HepG2 (cell line): ENCODE measurements around the gene FURIN. TPM values are rescaled to one million over a fixed set of nuclear protein-coding genes. Genes with fewer than 3 reads are reported as not detected.

Experiments used
- ATAC-seq: fragments of 200-7000 bp; cut with Tn5 transposase; 3 replicates; pipeline ENCODE4 v1.9.1; 2020; ENCODE audit warnings: mild to moderate bottlenecking, moderate library complexity
- BruUV-seq: library from RNA; stranded (reverse); fragments of 400-500 nt; replicated peaks from 2 replicates; lab custom pipeline; 2021; lab: Mats Ljungman, UMichigan
- CTCF ChIA-PET: fragments of 300-600 bp; formaldehyde crosslinking; extraction: SDS; loops from one replicate; lab custom pipeline; 2021; ENCODE audit warnings: low total read pairs, inconsistent platforms, low intra/inter-chr PET ratio; lab: Yijun Ruan, JAX
- POLR2A ChIA-PET: fragments of 350-600 bp; sonication (Branson Sonifier 250); formaldehyde crosslinking; loops from one replicate; lab custom pipeline; 2020; ENCODE audit warnings: antibody characterized with exemption, inconsistent platforms; lab: Yijun Ruan, JAX
- DNase-seq: peaks from one replicate; pipeline ENCODE4 v3.0.0-alpha.2; 2015; ENCODE audit warnings: low spot score
- FAIRE-seq: peaks from 3 replicates; lab custom pipeline; 2011; peaks lifted over from hg19 to GRCh38; lab: Jason Lieb, UNC
- H2AFZ ChIP-seq: one replicate; pipeline ENCODE4 v1.6.1; 2011; ENCODE audit warnings: low read length, inconsistent platforms
- H3K27ac ChIP-seq: fragments of 300-600 bp; 3 replicates; pipeline ENCODE4 v1.8.0; 2011; ENCODE audit warnings: mixed run types, mild to moderate bottlenecking, mixed read lengths, low read length, inconsistent platforms; ENCODE audit not compliant: insufficient read depth; ENCODE audit errors: extremely low read length
- H3K27me3 ChIP-seq, 2 experiments: fragments of 200-600 bp in 1 of 2; 2 replicates in 1 of 2; 3 replicates in 1 of 2; pipeline versions ENCODE4 v1.6.0 to v1.8.0; 2011; ENCODE audit warnings: low read length in 2 of 2, mild to moderate bottlenecking in 2 of 2, moderate library complexity in 2 of 2, inconsistent platforms in 1 of 2; ENCODE audit not compliant: insufficient read depth in 2 of 2, control insufficient read depth in 1 of 2
- H3K36me3 ChIP-seq, 2 experiments: fragments of 200-600 bp in 1 of 2; replicated peaks in 1 of 2; 2 replicates in 1 of 2; 3 replicates in 1 of 2; pipeline versions ENCODE4 v1.5.1 to v1.8.0; 2011; ENCODE audit warnings: low read length in 2 of 2, inconsistent platforms in 1 of 2; ENCODE audit not compliant: insufficient read depth in 2 of 2, control insufficient read depth in 1 of 2
- H3K4me1 ChIP-seq: 2 replicates; pipeline ENCODE4 v1.5.1; 2012; ENCODE audit warnings: low read length, inconsistent platforms; ENCODE audit not compliant: insufficient read depth
- H3K4me2 ChIP-seq: 2 replicates; pipeline ENCODE4 v1.6.0; 2011; ENCODE audit warnings: low read depth, low read length, inconsistent platforms
- H3K4me3 ChIP-seq, 3 experiments: fragments of 200-600 bp in 1 of 3; sonication (generic), shearing (Covaris generic) in 1 of 3; replicated peaks in 1 of 3; 2 replicates each; pipeline ENCODE4 v1.5.1; 2011 to 2016; ENCODE audit warnings: low read length in 3 of 3, inconsistent platforms in 2 of 3, low read depth in 2 of 3, mild to moderate bottlenecking in 2 of 3, control low read depth in 1 of 3, mixed read lengths in 1 of 3; ENCODE audit not compliant: insufficient read depth in 1 of 3
- H3K79me2 ChIP-seq: one replicate; pipeline ENCODE4 v1.6.1; 2011; ENCODE audit warnings: low read length, inconsistent platforms; ENCODE audit not compliant: insufficient read depth
- H3K9ac ChIP-seq: 2 replicates; pipeline ENCODE4 v1.6.0; 2011; ENCODE audit warnings: mild to moderate bottlenecking, low read depth, low read length, inconsistent platforms; ENCODE audit not compliant: insufficient read depth
- H3K9me3 ChIP-seq: 2 replicates; pipeline ENCODE4 v1.5.1; 2012; ENCODE audit warnings: mild to moderate bottlenecking, low read length
- H4K20me1 ChIP-seq: 2 replicates; pipeline ENCODE4 v1.6.0; 2011; ENCODE audit warnings: inconsistent platforms, mild to moderate bottlenecking, low read length, moderate library complexity; ENCODE audit not compliant: insufficient read depth
- GTF3A ChIP-seq: sonication (generic); formaldehyde crosslinking; conservative IDR thresholded peaks from 2 replicates; pipeline ENCODE4 v1.4.0; 2020; ENCODE audit warnings: mild to moderate bottlenecking, missing genetic modification reagents
- JUNB ChIP-seq: sonication (generic); formaldehyde crosslinking; IDR thresholded peaks from 2 replicates; pipeline ENCODE4 v1.8.0; 2022; ENCODE audit warnings: missing genetic modification reagents, mild to moderate bottlenecking, borderline replicate concordance
- KDM5A ChIP-seq: fragments of 200-600 bp; sonication (generic); IDR thresholded peaks from 2 replicates; pipeline ENCODE4 v1.7.0; 2018; ENCODE audit warnings: antibody characterized with exemption, mild to moderate bottlenecking, low read length, borderline replicate concordance
- PHB2 ChIP-seq: fragments of 450-650 bp; IDR thresholded peaks from 2 replicates; pipeline ENCODE4 v1.6.1; 2018; ENCODE audit not compliant: partially characterized antibody
- RBFOX2 ChIP-seq: fragments of 200-400 bp; formaldehyde crosslinking; IDR thresholded peaks from 2 replicates; pipeline ENCODE4 v1.6.1; 2017; ENCODE audit warnings: low read depth, mild to moderate bottlenecking, low read length
- SATB2 ChIP-seq: sonication (generic); formaldehyde crosslinking; IDR thresholded peaks from 2 replicates; pipeline ENCODE4 v1.5.0; 2020; ENCODE audit warnings: missing genetic modification reagents
- TBP ChIP-seq: sonication (generic); formaldehyde crosslinking; IDR thresholded peaks from 2 replicates; pipeline ENCODE4 v1.5.0; 2020; ENCODE audit warnings: missing genetic modification reagents
- TOE1 ChIP-seq: sonication (generic); formaldehyde crosslinking; IDR thresholded peaks from 2 replicates; pipeline ENCODE4 v1.4.0; 2020; ENCODE audit warnings: mild to moderate bottlenecking, missing genetic modification reagents
- ZBTB1 ChIP-seq: sonication (generic); formaldehyde crosslinking; IDR thresholded peaks from 2 replicates; pipeline ENCODE4 v1.4.0; 2020; ENCODE audit warnings: missing genetic modification reagents, borderline replicate concordance
- ZFP36L2 ChIP-seq: sonication (generic); formaldehyde crosslinking; IDR thresholded peaks from 2 replicates; pipeline ENCODE4 v1.4.0; 2020; ENCODE audit warnings: missing genetic modification reagents
- ZFP62 ChIP-seq: sonication (generic); formaldehyde crosslinking; IDR thresholded peaks from 2 replicates; pipeline ENCODE4 v1.4.0; 2020; ENCODE audit warnings: missing genetic modification reagents
- ZNF101 ChIP-seq: sonication (generic); formaldehyde crosslinking; IDR thresholded peaks from 2 replicates; pipeline ENCODE4 v1.4.0; 2020; ENCODE audit warnings: mild to moderate bottlenecking, low read depth, missing genetic modification reagents, borderline replicate concordance
- ZSCAN30 ChIP-seq: sonication (generic); formaldehyde crosslinking; IDR thresholded peaks from 2 replicates; pipeline ENCODE4 v1.5.0; 2020; ENCODE audit warnings: mild to moderate bottlenecking, missing genetic modification reagents
- WGBS: methylation state at CpG from one replicate; pipeline ENCODE4 v1.1.6; 2017; ENCODE audit warnings: low lambda C conversion rate; 5-methylcytosine and 5-hydroxymethylcytosine counted together
- in situ Hi-C: cut with HindIII; loops from 2 replicates; pipeline ENCODE4 v1.10.0; 2017; ENCODE audit warnings: low pct_unique_long_range_greater_than_20kb; ENCODE audit not compliant: extremely low pct_ligation_motif_present
- intact Hi-C: fragments of 100-400 bp; cut with micrococcal nuclease; formaldehyde crosslinking; loops from one replicate; pipeline ENCODE4 v1.10.0; 2022; ENCODE audit not compliant: unreplicated experiment
- polyA plus RNA-seq, 8 experiments: library from polyadenylated mRNA; depleted of rRNA in 3 of 8; stranded (reverse) in 7 of 8; unstranded in 1 of 8; fragments of >200 nt; fragmentation: Illumina TruSeq in 4 of 8; extraction: Trizol in 4 of 8; gene quantifications; 2 replicates each; pipeline versions ENCODE4 v1.2.1 to v1.2.3, GENCODE V29; 2011 to 2016; ENCODE audit warnings: low read depth in 4 of 8, missing spikeins in 1 of 8, mixed read lengths in 1 of 8; ENCODE audit not compliant: insufficient read depth in 1 of 8
- total RNA-seq, 5 experiments: library from RNA; depleted of rRNA; stranded (reverse); fragments of >200 nt; fragmentation: Illumina TruSeq; extraction: Trizol; gene quantifications; 2 replicates each; pipeline ENCODE4 v1.2.3, GENCODE V29; 2016; ENCODE audit warnings: low read depth in 1 of 5
- TF ChIP-seq, protein P1 (sequence below): sonication (generic); formaldehyde crosslinking; IDR thresholded peaks from 2 replicates; pipeline ENCODE4 v1.8.1; 2023; ENCODE audit warnings: mild to moderate bottlenecking, missing genetic modification reagents, borderline replicate concordance
- TF ChIP-seq, protein P2 (sequence below): sonication (generic); formaldehyde crosslinking; IDR thresholded peaks from 2 replicates; pipeline ENCODE4 v1.4.0; 2020; ENCODE audit warnings: mild to moderate bottlenecking, missing genetic modification reagents
- TF ChIP-seq, protein P3 (sequence below): sonication (generic); formaldehyde crosslinking; IDR thresholded peaks from 2 replicates; pipeline ENCODE4 v1.9.0; 2021; ENCODE audit warnings: missing genetic modification reagents, mild to moderate bottlenecking, borderline replicate concordance

FURIN gene
- total and polyA plus RNA-seq, 2 of the 13 experiments (the other 11 are each of a cell fraction or from before 2014, with no cell fraction given) = 15.2 to 17.4 TPM

DNA sequence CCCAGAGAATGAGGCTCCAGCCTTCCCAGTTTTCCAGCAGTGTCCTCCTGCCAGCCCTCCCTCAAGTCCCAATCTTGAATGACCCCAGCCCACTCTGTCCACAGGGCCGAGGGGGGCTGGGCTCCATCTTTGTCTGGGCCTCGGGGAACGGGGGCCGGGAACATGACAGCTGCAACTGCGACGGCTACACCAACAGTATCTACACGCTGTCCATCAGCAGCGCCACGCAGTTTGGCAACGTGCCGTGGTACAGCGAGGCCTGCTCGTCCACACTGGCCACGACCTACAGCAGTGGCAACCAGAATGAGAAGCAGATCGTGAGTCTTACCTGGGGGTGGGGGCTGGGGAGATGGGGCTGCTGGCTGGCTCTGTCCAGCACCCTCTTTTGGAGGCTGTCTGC lies 10.3 kb downstream of the FURIN start (continued):
- TF ChIP-seq ZBTB1 (CRISPR knock-in tag) (no peak), TOE1 (CRISPR knock-in tag) (no peak), GTF3A (CRISPR knock-in tag) (no peak), ZFP36L2 (CRISPR knock-in tag) (no peak), ZSCAN30 (no peak), SATB2 (CRISPR knock-in tag) (no peak), JUNB (CRISPR knock-in tag) (no peak), PHB2 (no peak), KDM5A (no peak)
- TF ChIP-seq, protein P1, sequence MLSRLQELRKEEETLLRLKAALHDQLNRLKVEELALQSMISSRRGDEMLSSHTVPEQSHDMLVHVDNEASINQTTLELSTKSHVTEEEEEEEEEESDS (CRISPR knock-in tag) = no peak
- TF ChIP-seq, protein P2, sequence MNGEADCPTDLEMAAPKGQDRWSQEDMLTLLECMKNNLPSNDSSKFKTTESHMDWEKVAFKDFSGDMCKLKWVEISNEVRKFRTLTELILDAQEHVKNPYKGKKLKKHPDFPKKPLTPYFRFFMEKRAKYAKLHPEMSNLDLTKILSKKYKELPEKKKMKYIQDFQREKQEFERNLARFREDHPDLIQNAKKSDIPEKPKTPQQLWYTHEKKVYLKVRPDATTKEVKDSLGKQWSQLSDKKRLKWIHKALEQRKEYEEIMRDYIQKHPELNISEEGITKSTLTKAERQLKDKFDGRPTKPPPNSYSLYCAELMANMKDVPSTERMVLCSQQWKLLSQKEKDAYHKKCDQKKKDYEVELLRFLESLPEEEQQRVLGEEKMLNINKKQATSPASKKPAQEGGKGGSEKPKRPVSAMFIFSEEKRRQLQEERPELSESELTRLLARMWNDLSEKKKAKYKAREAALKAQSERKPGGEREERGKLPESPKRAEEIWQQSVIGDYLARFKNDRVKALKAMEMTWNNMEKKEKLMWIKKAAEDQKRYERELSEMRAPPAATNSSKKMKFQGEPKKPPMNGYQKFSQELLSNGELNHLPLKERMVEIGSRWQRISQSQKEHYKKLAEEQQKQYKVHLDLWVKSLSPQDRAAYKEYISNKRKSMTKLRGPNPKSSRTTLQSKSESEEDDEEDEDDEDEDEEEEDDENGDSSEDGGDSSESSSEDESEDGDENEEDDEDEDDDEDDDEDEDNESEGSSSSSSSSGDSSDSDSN (CRISPR knock-in tag) = no peak

DNA sequence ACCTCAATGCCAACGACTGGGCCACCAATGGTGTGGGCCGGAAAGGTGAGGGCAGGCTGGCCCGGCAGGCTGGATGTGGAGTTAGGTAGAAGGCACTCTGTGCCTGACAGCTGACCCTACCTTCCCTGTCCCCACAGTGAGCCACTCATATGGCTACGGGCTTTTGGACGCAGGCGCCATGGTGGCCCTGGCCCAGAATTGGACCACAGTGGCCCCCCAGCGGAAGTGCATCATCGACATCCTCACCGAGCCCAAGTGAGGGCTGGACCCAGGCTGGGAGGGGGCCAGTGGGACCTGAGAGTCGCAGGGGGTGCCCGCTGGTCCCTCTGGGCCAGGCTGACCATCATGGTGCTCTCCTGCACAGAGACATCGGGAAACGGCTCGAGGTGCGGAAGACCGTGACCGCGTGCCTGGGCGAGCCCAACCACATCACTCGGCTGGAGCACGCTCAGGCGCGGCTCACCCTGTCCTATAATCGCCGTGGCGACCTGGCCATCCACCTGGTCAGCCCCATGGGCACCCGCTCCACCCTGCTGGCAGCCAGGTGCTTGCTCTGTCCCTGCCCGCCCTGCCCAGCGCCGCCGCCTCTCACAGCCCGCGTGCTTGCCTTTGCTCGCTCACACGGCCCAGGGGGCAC lies 11.5 kb downstream of the FURIN start:
- DNase-seq = no peak
- H3K4me1 ChIP-seq = peaks cover 23% of the 10 kb centered on the region
- 98% methylated on average over 8 of the region's 35 CpGs for WGBS
- no peaks in the 10 kb centered on the region for H3K9me3 ChIP-seq
- FAIRE-seq = no peak
- H3K9ac ChIP-seq = no peak overlapping the region
- ATAC-seq = no peak
- H3K27me3 ChIP-seq = no peaks in the 10 kb centered on the region
- peaks cover 7 to 43% of the 10 kb centered on the region in 2 experiments; a peak in 4 of 5 replicates for H3K36me3 ChIP-seq
- no peak overlapping the region for H2AFZ ChIP-seq
- in situ Hi-C loops = no loop called here
- peaks cover 12% of the 10 kb centered on the region; the same call in 1 of the 2 replicates for H4K20me1 ChIP-seq
- intact Hi-C loops = no loop called here
- BruUV-seq = no TSS peak
- no peak overlapping the region for H3K4me2 ChIP-seq
- ChIA-PET POLR2A (no interaction called here), CTCF (no interaction called here)
- no peaks in the 10 kb centered on the region for H3K79me2 ChIP-seq
- H3K27ac ChIP-seq = no peak overlapping the region
- H3K4me3 ChIP-seq = no peak overlapping the region
- TF ChIP-seq ZFP62 = no peak
- no peak for TF ChIP-seq ZNF101 (CRISPR knock-in tag)
- TF ChIP-seq, protein P3, sequence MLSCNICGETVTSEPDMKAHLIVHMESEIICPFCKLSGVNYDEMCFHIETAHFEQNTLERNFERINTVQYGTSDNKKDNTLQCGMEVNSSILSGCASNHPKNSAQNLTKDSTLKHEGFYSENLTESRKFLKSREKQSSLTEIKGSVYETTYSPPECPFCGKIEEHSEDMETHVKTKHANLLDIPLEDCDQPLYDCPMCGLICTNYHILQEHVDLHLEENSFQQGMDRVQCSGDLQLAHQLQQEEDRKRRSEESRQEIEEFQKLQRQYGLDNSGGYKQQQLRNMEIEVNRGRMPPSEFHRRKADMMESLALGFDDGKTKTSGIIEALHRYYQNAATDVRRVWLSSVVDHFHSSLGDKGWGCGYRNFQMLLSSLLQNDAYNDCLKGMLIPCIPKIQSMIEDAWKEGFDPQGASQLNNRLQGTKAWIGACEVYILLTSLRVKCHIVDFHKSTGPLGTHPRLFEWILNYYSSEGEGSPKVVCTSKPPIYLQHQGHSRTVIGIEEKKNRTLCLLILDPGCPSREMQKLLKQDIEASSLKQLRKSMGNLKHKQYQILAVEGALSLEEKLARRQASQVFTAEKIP = no peak
- TF ChIP-seq RBFOX2 = 0 out of 2 replicates have a peak, but pooled peaks have one; percentile 20
- no peak for TF ChIP-seq TBP
